ENCODE results near the gene ASPN.

Gene ASPN

DNA sequence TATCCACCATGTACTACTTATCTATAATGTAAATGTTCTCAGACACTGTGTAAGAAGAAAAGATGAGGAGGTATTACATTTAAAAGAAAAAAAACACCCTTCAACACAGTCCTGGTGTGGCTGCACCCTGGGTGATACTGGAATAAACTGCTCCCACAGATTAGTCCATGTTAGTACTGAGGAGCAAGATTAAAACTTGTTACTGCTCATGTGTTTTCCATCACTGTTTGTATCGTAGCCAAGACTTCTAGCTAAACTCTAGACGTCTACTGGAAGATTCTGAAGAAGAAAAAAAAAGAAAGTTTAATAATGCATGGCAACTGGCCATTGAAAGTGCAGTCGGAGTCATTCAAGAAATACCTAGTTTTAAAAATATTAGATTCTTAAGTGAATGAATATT lies at the start of gene ASPN:
ASPN (minus strand) TSS at position 178 of the 400 bp plus-strand sequence.
- no peak for DNase-seq

DNA sequence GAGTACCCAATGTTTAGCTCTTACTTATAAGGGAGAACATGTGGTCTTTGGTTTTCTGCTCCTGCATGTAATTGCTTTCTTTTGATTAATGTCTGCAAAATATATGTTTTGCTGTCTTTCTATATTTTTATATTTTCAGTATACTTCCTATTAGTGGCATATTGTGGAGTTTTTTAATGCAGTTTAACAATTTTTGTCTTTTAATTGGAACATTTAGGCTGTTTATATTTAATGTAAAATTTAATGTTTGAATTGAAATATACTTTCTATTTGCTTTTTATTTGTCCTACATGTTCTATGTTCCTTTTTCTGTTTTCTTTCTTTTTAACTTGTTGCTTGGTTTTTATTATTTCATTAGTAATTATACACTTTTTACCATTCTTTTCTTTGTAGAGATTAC lies 48.6 kb upstream of the ASPN start:
- no peak for DNase-seq

DNA sequence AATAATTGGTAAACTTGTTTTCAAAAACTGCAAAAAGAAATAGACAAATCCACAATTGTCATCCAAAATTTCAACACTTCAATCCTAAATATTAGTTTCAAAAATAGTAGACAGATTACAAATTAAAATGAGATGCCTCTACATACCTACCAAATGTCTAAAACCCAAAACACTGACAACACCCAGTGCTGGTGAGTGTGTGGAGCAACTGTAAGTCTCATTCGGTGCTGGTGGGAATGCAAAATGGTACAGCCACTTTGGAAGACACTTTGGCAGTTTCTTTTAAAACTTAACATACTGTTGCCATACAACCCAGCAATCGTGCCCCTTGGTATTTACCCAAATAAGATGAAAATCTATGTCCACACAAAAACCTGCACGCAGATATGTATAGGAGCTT lies 46.8 kb upstream of the ASPN start:
- no peak for DNase-seq

DNA sequence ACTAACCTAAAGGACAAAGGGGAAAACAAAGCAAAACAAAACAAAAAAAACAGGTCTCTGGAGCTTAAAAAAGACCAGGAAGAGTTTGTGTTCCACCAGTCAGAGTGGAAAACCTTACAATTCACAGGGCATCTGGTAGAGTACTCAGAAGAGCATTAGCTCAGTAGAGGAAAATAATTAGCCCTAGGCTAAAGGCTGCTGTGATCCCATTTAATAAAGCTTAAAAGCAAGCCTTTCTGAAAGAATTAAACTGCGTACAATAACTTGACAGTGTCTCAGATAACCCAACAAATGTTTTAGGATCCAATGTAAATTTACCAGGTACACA lies 46.2 kb upstream of the ASPN start:
- DNase-seq: no peak

DNA sequence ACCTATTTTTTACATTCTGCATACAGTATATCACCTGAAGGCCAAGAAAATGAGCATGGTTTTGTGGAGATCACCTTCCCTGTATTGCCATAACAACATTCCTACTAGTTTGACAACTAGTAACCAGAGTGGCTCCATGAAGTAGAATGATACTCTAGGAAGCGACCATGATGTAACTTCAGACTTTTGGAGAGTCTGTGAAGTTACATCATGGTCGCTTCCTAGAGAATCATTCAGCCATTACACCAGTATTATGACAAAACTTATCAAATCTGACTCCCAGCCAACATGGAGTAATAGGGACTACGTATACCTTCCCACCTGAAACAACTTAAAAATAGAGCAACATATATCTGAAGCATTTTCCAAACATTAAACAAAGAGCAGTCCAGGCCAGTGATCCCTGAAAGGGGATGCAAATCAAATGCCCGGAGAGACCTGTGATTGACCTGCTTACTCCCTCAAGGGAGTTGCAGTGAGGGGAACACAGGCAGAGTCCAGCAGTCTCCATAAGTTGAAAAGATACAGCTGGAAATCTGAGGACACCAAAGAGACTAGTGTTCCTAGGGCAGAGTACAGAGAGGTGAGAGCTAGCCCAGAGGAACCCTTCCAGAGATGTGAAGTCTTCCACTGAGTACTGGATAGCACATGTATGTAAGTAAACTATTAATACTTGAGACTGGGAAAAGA lies 45.7 kb upstream of the ASPN start:
- no peak for DNase-seq

DNA sequence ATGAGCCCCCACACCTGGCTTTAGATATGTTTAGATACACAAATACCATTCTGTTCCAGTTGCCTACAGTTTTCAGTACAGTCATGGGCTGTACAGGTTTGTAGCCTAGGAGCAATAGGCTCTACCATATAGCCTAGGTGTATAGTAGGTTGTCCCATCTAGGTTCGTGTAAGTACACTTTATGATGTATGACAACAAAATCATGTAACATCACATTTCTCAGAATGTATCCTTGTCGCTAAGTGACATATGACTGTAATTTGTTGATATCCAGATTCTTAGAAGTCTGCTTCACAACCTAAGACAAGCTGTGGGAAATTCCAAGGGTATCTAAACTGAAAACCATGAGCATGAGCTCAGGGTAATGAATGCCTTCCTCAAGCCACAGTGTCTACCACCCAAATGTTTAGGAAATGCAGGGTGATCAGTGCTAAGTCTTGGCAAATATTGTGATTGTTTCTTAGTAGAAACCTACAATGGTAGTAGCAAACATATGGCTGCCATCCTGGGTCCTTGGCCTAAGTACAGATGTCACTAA lies 45.1 kb upstream of the ASPN start:
- DNase-seq: no peak

DNA sequence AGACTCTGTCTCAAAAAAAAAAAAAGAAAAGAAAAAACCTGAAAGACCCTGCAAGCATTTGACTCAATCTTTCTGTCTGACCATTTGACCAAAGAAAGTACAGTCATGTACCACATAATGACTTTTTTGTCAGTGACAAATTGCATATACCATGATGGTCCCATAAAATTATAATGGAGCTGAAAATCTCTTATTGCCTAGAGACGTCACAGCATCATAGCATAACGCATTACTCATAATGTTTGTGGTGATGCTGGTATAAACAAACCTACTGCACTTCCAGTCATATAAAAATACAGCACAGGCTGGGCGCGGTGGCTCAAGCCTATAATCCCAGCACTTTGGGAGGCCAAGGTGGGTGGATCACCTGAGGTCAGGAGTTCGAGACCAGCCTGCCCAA lies 43.0 kb upstream of the ASPN start:
- no peak for DNase-seq

DNA sequence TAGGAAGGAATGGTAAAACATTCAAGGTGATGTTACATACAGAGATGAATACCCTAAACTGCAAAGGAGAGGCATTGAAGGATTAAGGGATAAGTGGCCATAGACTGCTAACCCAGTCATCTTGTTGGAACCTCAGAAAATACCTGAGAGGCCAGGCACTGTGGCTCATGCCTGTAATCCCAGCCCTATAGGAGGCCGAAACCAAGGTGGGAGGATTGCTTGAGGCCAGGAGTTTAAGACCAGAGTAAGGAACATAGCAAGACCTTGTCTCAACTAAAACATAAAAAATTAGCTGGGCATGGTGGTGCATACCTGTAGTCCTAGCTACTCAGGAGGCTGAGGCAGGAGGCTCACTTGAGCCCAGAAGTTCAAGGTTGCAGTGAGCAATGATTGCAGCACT lies 42.6 kb upstream of the ASPN start:
- DNase-seq: no peak

DNA sequence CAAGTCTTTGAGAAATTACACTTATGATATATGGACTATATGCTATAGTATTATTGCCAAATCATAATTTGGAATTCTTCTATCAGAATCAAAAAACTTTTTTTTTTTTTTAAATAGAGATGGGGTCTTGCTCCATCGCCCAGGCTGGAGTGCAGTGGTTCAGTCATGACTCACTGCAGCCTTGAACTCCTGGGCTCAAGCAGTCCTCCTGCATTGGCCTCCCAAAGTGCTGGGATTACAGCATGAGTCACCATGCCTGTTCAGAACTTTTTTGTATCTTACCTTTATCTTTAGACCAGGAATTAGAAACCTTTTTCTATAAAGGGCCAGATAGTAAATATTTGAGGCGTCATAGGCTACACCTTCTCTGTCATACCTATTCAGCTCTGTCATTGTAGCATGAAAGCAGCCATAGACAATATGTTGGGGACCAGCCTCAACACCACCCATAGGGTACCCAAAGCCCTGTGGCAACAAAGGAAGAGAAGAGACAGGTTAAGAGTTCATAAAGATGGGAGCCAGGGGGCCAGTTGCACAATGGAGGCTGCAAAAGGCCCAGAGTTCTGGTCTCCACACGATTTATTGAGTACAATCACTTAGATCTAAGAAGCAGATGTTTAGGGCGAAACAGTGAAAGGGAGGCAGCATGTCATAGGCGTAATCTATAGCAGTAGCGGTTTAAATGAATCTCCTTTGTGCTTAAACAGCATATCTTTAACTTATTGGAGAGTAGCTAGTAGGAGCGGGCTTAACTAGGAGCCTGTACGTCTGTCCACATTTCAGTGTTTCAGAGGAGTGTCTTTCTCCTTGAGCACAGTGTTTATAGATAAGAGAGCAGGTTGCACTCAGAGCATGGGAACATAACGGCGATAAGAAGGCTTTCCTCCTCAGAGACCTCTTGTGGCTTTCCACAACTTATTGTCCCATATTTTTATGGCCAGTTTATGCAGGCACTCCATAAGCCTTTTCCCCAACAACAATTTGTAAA lies 41.0 kb upstream of the ASPN start:
- DNase-seq: no peak

DNA sequence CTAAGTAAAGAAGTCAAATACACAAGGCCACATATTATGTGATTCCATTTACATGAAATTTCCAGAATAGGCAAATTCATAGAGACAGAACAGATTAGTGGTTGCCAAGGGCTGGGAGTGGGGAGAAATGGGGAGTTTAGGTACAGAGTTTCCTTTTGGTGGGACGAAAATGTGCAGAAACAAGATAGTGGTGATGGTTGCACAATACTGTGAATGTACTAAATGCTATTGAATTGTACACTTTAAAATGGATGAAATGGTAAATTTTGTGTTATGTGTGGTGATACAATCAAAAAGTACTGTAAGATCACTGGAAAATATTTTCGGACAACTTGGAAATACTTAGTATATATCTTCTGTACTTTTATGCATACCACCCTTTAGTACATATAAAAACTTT lies 38.5 kb upstream of the ASPN start:
- no peak for DNase-seq

DNA sequence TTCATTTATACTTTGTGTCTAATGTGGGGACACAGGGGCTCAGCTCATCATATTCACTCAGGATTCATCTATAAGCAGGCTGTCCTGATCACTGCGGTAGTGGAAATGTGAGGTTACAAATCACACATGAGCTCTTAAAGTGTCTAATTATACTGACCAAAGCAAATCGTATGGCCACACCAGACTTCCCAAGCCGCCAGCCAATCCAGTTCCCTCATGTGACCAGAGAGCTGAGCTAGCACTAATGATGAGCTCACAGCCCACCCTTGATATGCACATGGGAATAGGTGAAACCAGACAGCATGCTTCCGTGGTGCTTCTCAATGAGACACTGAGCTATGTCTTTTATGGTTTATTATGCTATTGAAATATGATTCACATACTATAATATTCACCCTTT lies 35.9 kb upstream of the ASPN start:
- DNase-seq: no peak

DNA sequence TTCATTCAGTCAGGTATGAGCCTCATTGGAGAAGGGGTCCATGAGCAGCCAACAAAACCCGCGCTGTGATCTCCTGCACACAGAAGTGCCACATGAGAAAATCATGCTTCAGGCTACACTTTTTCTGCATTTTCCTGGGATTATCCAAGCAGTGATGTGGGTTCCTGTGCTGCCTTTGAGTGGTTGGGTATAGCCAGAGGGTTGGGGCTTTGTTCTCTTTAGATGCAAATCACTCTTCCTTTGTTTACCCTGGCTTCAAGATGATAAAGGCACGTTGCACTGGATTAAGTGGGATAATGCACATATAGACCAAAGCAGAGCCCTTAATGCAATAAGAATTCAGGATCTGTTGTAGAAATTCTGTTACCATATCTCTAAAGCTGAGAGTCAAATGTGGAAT lies 34.7 kb upstream of the ASPN start:
- DNase-seq: no peak

DNA sequence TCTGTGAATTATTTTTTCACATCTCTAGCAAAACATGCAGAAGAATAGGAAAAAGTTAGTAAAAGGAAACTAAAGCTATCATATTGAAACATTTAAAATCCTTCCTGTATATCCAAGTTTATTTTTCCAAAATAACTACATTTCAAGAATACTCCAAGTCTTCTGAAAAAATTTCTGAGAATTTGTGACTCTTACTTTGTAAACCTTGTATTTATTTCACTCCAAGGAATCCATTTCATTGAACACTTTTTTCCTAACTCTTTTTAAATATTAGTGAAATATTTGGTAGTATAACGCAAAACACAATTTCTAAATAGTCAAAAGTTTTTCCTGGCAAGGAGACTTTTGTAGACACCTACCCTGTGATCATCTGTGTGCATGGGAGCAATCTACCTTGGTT lies 34.2 kb upstream of the ASPN start:
- DNase-seq: no peak

DNA sequence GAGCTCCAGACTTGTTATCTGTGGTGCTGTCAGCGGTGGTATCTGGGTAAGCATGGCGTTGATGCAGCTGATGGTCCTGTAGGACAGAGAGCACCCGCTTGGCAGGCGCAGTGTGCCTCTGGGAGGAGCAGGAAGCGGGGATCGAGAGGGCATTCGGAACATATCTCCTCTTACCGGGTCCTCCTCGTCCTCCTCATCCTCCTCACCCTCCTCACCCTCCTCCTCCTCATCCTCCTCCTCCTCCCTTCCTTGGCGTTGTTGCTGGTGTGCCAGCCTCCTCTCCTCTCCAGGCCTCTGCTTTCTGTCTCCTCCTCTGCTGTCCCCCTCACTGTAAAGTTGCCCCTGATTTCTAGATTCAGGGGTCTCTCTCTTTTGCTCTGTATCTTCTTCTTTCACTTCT lies 32.3 kb upstream of the ASPN start:
- no peak for DNase-seq

DNA sequence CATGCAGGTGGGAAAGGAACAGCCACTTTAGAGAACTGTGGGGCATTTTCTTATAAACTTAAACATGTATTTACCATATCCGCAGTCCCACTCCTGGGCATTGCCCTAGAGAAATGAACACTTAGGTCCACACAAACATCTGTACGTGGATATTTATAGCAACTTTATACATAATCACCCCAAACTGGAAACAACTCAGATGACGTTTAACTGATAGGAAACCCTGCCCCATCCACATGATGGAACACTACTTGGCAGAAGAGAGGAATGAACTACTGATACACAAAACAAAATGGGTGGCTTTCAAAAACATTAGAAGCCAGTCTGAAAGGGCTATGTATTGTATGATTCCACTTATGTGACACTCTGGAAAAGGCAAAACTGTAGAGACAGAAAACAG lies 31.0 kb upstream of the ASPN start:
- no peak for DNase-seq

DNA sequence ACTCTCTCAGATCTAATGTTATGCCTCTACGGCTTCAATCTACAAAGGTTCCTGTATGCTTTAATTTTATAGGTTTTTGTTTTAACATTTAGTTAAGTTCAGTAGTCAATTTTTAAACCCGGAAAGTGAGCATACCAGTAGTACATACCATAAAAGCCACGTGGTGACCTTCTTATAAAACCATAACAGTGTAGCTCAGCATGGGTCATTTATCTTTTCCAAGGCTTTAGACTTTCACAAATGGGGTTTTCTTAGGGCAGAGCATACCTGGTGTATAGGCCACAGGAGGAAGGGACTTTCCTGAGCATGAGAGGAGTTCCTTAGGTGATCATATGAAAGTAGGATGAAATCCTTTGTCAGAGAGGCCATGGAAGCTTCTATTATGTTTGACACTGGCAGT lies 30.3 kb upstream of the ASPN start:
- DNase-seq: no peak

DNA sequence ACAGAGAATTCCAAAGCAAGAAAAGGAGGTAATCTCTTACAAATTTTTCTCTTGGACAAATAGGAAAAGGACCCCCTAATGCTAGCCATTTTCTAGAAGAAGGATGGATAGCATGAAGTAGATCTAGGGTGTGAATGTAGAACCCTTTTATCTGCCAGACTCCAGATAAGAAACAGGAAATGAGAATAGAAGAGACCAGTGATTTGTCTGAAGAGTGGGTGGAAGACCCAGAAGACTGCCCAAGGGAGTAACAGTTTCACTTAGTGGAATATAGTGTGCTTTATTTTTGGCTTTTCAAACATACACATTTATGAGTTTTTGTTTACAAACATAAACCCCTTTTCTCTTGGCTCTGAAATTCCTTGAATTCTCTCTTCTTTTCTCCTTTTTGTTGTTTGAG lies 28.4 kb upstream of the ASPN start:
- no peak for DNase-seq

DNA sequence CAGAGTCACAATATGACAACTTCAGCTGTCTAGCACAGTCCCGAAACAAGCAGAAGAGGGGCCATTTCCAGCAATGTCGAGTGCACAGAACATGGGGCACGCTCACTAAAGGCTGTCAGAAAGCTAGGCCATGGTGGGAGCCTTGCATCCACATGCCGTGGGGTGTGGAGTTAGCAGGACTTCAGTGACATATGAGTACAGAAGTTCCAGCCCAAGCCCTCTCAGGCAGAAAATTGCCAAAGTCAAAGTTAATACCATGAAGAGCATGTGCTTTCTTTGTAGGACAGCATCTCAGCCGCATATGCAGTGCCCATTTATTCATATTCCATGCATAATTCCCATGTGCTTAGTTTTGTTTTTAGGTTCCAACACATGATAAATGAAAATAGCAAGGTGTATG lies 26.7 kb upstream of the ASPN start:
- DNase-seq: no peak

DNA sequence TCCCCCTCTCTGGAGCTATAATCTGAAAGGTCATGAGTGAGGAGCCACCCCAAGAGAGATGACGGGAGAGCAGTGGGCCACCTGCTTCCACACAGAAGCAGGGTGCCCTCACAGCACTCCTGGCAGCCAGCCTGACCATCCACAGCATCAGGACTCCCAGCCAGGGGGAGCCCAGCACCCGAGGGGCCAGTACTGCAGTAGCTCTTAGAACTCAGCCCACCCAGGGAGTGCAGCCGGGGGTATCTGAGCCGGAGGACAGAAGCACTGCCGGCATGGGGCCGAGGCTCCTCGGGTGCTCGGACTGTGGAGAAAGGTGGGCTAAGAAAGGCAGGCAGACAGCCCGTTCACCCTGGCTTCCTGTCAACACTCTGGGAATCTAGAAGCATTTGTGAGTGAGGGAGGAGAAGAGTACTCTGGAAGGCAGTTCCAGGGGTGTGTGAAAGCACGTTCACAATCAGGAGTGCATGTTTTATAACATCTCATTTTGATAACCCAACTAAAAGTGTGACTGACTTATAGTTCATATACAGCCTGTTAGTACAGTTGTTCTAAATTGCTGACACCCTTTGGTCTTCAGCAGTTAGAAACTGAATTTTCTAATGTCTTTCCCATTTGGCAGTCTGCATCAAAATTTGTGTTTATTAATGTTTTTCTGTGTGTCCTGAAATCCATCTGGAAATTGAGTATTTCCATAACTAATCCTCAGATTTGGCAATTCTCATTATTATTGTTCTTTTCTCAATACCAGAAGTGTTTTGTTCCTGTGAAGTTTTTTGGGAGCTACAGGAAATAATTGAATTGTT lies 25.9 kb upstream of the ASPN start:
- no peak for DNase-seq

DNA sequence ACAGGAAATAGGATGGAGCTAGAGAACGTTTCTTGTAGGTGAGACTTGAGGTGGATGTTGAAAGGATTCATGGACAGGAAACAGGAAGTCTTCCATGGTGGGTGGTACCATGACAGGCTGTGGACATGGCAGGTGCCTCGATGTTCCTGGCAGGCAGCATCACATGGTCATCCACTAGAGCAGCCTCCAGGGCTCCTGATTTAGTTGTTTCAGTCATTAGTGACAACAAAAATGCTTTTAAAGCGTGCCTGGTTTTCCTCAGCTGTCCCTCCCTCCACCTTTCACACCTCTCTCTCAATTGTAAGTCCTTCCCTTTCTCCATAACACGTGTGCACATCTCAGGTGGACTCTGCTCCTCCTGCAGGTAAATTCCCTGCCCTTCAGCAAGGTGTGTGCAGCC lies 25.2 kb upstream of the ASPN start:
- no peak for DNase-seq

DNA sequence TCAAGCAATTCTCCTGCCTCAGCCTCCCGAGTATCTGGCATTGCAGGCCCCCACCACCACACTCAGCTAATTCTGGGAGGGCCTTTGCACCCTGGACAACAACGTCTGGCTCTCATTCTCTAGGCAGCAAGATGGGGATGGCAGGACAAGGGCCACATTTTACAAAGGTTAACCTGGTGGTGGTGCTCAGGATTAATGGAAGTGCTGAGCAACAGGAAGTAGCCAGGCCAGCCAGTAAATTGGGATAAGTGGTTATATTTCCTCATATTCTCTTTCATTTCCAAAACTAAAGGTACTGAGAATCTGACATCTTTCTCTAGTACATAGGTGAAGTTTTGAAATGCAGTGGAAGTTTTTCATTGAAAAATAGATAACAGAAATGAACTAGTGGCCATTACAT lies 24.7 kb upstream of the ASPN start:
- no peak for DNase-seq

DNA sequence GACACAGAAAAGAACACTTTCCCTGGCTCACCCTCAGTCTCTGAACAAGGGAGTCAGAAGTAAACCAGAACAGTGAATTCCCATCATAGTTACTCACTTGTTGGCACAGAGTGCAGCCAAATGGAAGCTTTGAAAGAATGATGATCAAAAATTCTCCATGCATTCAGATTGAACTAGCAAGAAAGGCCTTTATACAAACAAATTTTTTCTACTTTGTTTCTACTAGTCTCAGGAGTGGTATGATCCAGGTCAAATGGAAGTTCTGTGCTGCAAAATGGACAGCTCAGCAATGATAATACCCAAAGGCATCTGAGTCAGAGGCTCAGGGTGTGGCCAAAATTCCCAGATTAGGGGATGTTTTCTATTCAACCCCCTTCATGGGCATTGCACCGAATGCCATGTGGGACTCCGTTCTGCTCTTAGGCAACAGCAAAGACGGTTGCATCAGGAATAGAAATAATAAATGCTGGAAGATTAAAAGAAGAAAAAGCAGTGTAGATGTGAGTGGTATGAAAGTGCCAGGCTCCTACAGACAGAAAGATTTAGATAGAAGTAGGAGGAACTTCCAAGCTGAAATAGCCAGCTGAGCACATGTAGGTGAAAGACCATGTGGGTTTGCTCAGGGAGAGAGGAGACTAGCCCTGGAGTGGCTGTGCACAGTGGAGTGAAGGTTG lies 24.0 kb upstream of the ASPN start:
- no peak for DNase-seq

DNA sequence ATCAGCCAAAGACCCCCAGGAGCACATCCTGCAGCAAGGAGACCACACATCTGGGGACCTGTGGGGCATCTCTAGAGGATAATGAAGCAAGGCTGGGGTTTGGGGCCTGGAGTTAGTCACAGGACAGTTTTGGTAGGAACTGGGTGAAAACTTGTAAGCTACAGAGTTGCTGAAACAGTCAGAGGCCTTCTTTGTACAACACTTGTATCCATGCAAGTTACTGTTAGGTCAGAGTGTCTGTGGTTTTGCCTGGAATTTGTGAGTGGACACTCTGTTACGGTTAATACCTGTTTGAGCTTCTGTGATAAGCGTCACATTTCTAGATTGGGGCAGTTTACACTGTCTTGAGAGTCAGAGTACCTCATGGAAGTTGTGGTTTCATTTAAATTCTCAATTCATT lies 22.6 kb upstream of the ASPN start:
- no peak for DNase-seq

All from stimulated activated CD4-positive, alpha-beta T cell treated with anti-CD3 and anti-CD28 coated beads, Interleukin-4, amount 100 ng/mL, for 1 hour (primary cell).